Measurements from ENCODE around the gene CDR2.

CDR2 gene

GRCh38 chr16:22336581-22336980 is 37.8 kb downstream of the CDR2 start (continued):
- TF ChIP-seq TRIM28 (IDR thresholded peaks at IDR 0.05; ENCODE audit: borderline replicate concordance, low read length): no peak
- no peak for TF ChIP-seq ZBTB20 (tag by site-specific recombination; IDR thresholded peaks at IDR 0.05)
- no peak for TF ChIP-seq ZNF23 (tag by site-specific recombination; IDR thresholded peaks at IDR 0.05; ENCODE audit: borderline replicate concordance)

- ChIA-PET POLR2A (no interaction called here), CTCF (interaction anchor here (0.6 kb wide), 2 partner anchors 30 to 103 kb away, joined by 3 read pairs; no protein-coding TSS in a partner anchor)
- Histone ChIP-seq H3K9me3 (ENCODE audit: control insufficient read depth, insufficient read depth, low read depth, low read length) (no peaks in the 10 kb centered on the region), H3K4me1 (ENCODE audit: control insufficient read depth, insufficient read depth, low read length) (no peaks in the 10 kb centered on the region), H3K27ac (ENCODE audit: extremely low read depth, low read depth, low read length) (no peak overlapping the region), H3K36me3 (ENCODE audit: control insufficient read depth in 2 of 2, insufficient read depth in 1 of 2, low read length in 2 of 2) (peaks cover 16 to 51% of the 10 kb centered on the region in 2 experiments), H3K4me3 (ENCODE audit: low read depth, low read length) (no peak overlapping the region)
- TF ChIP-seq ZNF26 (tag by site-specific recombination; IDR thresholded peaks at IDR 0.05) (no peak), INSM2 (tag by site-specific recombination; IDR thresholded peaks at IDR 0.05) (no peak), PRDM10 (tag by site-specific recombination; IDR thresholded peaks at IDR 0.05) (no peak), OVOL3 (tag by site-specific recombination; IDR thresholded peaks at IDR 0.05) (no peak), ZNF350 (tag by site-specific recombination; IDR thresholded peaks at IDR 0.05) (no peak), ZNF24 (tag by site-specific recombination; IDR thresholded peaks at IDR 0.05) (no peak), ZNF777 (tag by site-specific recombination; IDR thresholded peaks at IDR 0.05; ENCODE audit: borderline replicate concordance) (no peak), ZNF146 (tag by site-specific recombination; IDR thresholded peaks at IDR 0.05) (no peak), ZNF121 (tag by site-specific recombination; IDR thresholded peaks at IDR 0.05) (no peak), ZNF623 (tag by site-specific recombination; IDR thresholded peaks at IDR 0.05) (no peak), ZNF112 (tag by site-specific recombination; IDR thresholded peaks at IDR 0.05) (no peak), ZNF302 (tag by site-specific recombination; IDR thresholded peaks at IDR 0.05; ENCODE audit: low read depth) (no peak), ZNF518A (tag by site-specific recombination; conservative IDR thresholded peaks at IDR 0.05; ENCODE audit: low read depth) (no peak), ZNF18 (tag by site-specific recombination; IDR thresholded peaks at IDR 0.05) (no peak), KLF16 (tag by site-specific recombination; IDR thresholded peaks at IDR 0.05) (no peak), ZNF571 (tag by site-specific recombination; IDR thresholded peaks at IDR 0.05) (no peak), ZNF37A (tag by site-specific recombination; IDR thresholded peaks at IDR 0.05) (no peak), ZNF426 (tag by site-specific recombination; IDR thresholded peaks at IDR 0.05) (no peak)
These were observed 38.7 kb downstream of the CDR2 start for GRCh38 chr16:22335668-22336246.
